ENCODE results near the gene GPA33. TPM values are rescaled to one million over a fixed set of nuclear protein-coding genes. Genes with fewer than 3 reads are reported as not detected.

GPA33 gene
- total and polyA plus RNA-seq, 12 donors: 0.15 to 5.8 (median 1.1) TPM; not detected in 1

DNA sequence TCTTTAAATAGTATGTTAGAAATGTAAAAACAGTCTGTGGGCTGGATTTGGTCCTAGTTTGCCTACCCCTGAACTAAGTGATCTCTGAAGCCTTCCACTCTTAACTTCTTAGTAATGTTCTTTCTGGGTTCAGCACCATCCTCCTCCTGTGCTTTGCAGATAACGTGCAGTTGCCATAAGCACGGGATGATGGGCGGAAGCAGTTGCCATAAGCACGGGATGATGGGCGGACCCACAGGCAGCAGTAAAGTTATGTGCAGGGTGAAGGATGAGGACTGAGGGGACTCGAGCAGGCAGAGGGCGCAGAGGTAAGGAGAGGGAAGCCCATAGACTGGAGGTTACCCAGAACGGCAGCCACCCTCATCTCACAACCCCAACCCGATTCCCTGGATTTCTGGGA is 25.6 kb downstream of the GPA33 start:
- Histone ChIP-seq H3K4me3 (no peak overlapping the region), H3K9me3 (no peaks in the 10 kb centered on the region), H3K27ac (no peak overlapping the region), H3K27me3 (peaks cover 0 to 9% (median 0%) of the 10 kb centered on the region in 7 donors), H3K36me3 (no peaks in the 10 kb centered on the region), H3K4me1 (peaks cover 0 to 8% (median 6%) of the 10 kb centered on the region in 9 donors)
- ATAC-seq (no peak), DNase-seq (no peak)
- intact Hi-C loops (cut with DNase I): loop anchor here in 9 of 10 donors (2.0 to 10.0 kb wide), 9 partner anchors 58 to 473 kb away; partner anchors contain the start of gene POU2F1 (in 3 of the 9)
- TF ChIP-seq, protein P1, sequence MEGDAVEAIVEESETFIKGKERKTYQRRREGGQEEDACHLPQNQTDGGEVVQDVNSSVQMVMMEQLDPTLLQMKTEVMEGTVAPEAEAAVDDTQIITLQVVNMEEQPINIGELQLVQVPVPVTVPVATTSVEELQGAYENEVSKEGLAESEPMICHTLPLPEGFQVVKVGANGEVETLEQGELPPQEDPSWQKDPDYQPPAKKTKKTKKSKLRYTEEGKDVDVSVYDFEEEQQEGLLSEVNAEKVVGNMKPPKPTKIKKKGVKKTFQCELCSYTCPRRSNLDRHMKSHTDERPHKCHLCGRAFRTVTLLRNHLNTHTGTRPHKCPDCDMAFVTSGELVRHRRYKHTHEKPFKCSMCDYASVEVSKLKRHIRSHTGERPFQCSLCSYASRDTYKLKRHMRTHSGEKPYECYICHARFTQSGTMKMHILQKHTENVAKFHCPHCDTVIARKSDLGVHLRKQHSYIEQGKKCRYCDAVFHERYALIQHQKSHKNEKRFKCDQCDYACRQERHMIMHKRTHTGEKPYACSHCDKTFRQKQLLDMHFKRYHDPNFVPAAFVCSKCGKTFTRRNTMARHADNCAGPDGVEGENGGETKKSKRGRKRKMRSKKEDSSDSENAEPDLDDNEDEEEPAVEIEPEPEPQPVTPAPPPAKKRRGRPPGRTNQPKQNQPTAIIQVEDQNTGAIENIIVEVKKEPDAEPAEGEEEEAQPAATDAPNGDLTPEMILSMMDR (IDR thresholded peaks at IDR 0.05): no peak
- WGBS, 2 donors: 68 to 69% methylated on average over 9 of the region's 9 CpGs

DNA sequence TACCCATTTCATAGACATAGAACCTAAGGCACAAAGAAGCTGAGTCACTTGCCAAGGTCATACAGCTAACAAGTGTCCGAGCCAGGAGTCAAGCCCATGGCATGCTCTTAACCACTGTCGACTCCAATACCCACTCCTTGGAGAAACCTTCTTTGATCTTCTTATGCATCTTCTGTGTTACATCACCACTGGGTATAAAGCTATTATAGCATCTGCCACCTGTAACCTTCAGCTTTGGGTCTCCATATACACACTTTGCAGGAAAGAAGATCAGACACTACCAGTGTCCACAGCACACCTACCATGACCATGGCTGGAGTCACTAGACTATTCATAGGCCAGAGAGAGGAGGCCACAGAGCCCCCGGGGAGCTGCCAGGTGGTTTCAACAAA is 29.1 kb downstream of the GPA33 start:
- no peak overlapping the region for H3K4me3 ChIP-seq
- TF ChIP-seq, protein P1 (IDR thresholded peaks at IDR 0.05): no peak
- no peaks in the 10 kb centered on the region for H3K36me3 ChIP-seq
- WGBS, 2 donors: 88 to 93% methylated on average over 3 of the region's 3 CpGs
- peaks cover 0 to 13% (median 0%) of the 10 kb centered on the region in 7 donors for H3K27me3 ChIP-seq
- no peaks in the 10 kb centered on the region for H3K9me3 ChIP-seq
- ATAC-seq (no peak), DNase-seq (no peak)
- no peak overlapping the region for H3K27ac ChIP-seq
- peaks cover 0 to 8% (median 5%) of the 10 kb centered on the region in 9 donors for H3K4me1 ChIP-seq
- intact Hi-C loops (cut with DNase I): loop anchor here in 1 of 10 donors (10.0 kb wide), 1 partner anchor 154 kb away; no protein-coding TSS in a partner anchor

DNA sequence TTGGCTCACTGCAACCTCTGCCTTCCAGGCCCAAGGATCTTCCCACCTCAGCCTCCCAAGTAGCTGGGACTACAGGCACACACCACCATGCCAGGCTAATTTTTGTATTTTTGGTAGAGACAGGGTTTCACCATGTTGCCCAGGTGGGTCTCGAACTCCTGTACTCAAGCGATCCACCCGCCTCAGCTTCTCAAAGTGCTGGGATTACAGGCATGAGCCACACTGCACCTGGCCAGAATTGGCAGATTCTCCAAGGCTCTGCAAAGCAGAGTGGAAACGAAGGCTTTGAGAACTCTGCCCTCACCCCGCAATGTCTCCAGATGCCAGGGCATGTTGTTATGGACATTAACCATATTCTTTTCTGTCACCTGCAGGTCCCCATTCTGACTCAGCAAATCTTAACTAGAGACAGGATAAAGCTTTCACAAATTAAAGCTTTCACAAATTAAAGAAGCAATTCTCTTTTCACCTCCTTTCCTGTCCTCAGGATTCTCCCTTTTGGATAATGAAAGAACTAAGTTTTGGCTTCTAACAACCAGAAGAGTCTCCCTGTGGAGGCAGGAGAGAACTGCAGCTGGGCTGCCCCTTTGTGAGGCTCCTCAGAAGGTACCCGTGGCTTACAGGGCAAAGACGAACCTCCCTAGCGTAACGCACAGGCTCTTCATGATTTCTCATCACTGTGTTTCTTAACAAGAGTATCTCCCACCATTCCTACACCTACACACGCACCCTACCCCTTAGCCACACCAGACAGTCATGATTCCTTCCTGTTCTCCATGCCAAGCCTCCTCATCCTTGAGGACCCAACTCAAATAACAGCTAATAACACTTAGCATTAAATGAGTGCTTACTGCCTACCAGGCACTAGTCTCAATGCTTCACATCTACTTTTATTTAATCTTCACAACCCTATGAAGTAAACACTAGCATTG is 29.8 kb downstream of the GPA33 start:
- H3K9me3 ChIP-seq: no peaks in the 10 kb centered on the region
- 77 to 84% methylated on average over 10 of the region's 10 CpGs for WGBS, 2 donors
- ATAC-seq: no peak
- intact Hi-C loops (cut with DNase I): loop anchor here in 1 of 10 donors (10.0 kb wide), 1 partner anchor 154 kb away; no protein-coding TSS in a partner anchor
- peaks cover 0 to 8% (median 5%) of the 10 kb centered on the region in 9 donors for H3K4me1 ChIP-seq
- H3K36me3 ChIP-seq: no peaks in the 10 kb centered on the region
- peaks cover 0 to 13% (median 0%) of the 10 kb centered on the region in 7 donors for H3K27me3 ChIP-seq
- TF ChIP-seq, protein P1 (IDR thresholded peaks at IDR 0.05): no peak
- no peak for DNase-seq
- H3K27ac ChIP-seq: no peak overlapping the region
- no peak overlapping the region for H3K4me3 ChIP-seq

DNA sequence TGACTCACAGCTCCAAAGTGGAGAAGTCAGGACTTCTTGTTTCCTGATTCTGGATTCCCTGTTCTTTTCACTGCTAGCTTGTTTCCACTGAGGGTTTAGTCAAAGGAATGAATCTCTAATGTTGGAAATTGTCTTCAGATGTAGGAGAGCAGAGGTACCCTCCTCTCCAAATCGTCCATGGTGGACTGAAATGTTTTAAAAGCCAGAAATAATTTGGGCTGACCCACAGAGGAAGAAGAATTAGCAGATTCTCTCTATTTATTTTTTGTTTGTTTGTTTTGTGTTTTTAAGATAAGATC is 30.4 kb downstream of the GPA33 start:
- H3K4me1 ChIP-seq: peaks cover 0 to 8% (median 5%) of the 10 kb centered on the region in 9 donors
- H3K27me3 ChIP-seq: peaks cover 0 to 13% (median 0%) of the 10 kb centered on the region in 7 donors
- 35 to 41% methylated on average over 1 of the region's 1 CpG for WGBS, 2 donors
- no peak for ATAC-seq
- no peaks in the 10 kb centered on the region for H3K36me3 ChIP-seq
- H3K9me3 ChIP-seq: no peaks in the 10 kb centered on the region
- no peak for DNase-seq
- H3K27ac ChIP-seq: no peak overlapping the region
- intact Hi-C loops (cut with DNase I): loop anchor here in 8 of 10 donors (2.0 to 10.0 kb wide), 10 partner anchors 82 to 177 kb away; partner anchors contain the start of gene ILDR2 (in 3 of the 8)
- no peak overlapping the region for H3K4me3 ChIP-seq
- TF ChIP-seq, protein P1 (IDR thresholded peaks at IDR 0.05): no peak

Data from heart right ventricle (tissue), 16 donors.